GM19467 (cell line): ENCODE measurements around the gene TMEFF2.
A peak's percentile ranks its signal among the peaks of the same experiment; 100 is the strongest.
"Not testable (repeated sequence)": the region's sequence is repeated elsewhere in the genome, so short reads cannot be mapped to it uniquely, and the experiment has no call there.

Experiments used
- ATAC-seq: cut with Tn5 transposase; IDR thresholded peaks from one replicate; pipeline ENCODE4 v1.9.1; 2021; ENCODE audit warnings: mild to moderate bottlenecking, moderate library complexity; ENCODE audit not compliant: unreplicated experiment

The TMEFF2 gene

GRCh38 chr2:191941376-191941929 lies 253.3 kb downstream of the TMEFF2 start:
- no peak for ATAC-seq

- no peak for ATAC-seq
Measured at GRCh38 chr2:191938779-191939178, 256.0 kb downstream of the TMEFF2 start.

- no peak for ATAC-seq
Measured at GRCh38 chr2:191936882-191937405, 257.8 kb downstream of the TMEFF2 start.

- ATAC-seq = no peak
Measured at GRCh38 chr2:191935247-191935646, 259.5 kb downstream of the TMEFF2 start.

- ATAC-seq = peak; percentile 78
Measured at GRCh38 chr2:191933307-191934105, 261.2 kb downstream of the TMEFF2 start.

GRCh38 chr2:191932286-191932685 lies 262.4 kb downstream of the TMEFF2 start:
- no peak for ATAC-seq

GRCh38 chr2:191931329-191931728 lies 263.4 kb downstream of the TMEFF2 start:
- ATAC-seq = no peak

GRCh38 chr2:191930205-191930604 lies 264.5 kb downstream of the TMEFF2 start:
- no peak for ATAC-seq

GRCh38 chr2:191929288-191929687 lies 265.4 kb downstream of the TMEFF2 start:
- no peak for ATAC-seq

- ATAC-seq = no peak
Measured at GRCh38 chr2:191927991-191928390, 266.7 kb downstream of the TMEFF2 start.

- ATAC-seq = no peak
Measured at GRCh38 chr2:191927319-191927867, 267.3 kb downstream of the TMEFF2 start.

GRCh38 chr2:191926671-191927070 lies 268.1 kb downstream of the TMEFF2 start:
- ATAC-seq = no peak

GRCh38 chr2:191923652-191923997 lies 271.1 kb downstream of the TMEFF2 start:
- no peak for ATAC-seq

GRCh38 chr2:191922736-191923651 lies 271.7 kb downstream of the TMEFF2 start:
- peak; percentile 94 for ATAC-seq

GRCh38 chr2:191921650-191922049 lies 273.1 kb downstream of the TMEFF2 start:
- ATAC-seq = not testable (repeated sequence)

GRCh38 chr2:191920502-191920901 lies 274.2 kb downstream of the TMEFF2 start:
- no peak for ATAC-seq

GRCh38 chr2:191917967-191918651 lies 276.6 kb downstream of the TMEFF2 start:
- ATAC-seq = no peak

GRCh38 chr2:191917430-191917881 lies 277.3 kb downstream of the TMEFF2 start:
- no peak for ATAC-seq

GRCh38 chr2:191916826-191917225 lies 277.9 kb downstream of the TMEFF2 start:
- ATAC-seq = no peak

GRCh38 chr2:191915750-191916149 lies 279.0 kb downstream of the TMEFF2 start:
- no peak for ATAC-seq
